ENCODE data around the gene AVP.
"Not testable (repeated sequence)": the region's sequence is repeated elsewhere in the genome, so short reads cannot be mapped to it uniquely, and the experiment has no call there.

Gene AVP

GRCh38 chr20:3082955-3083952, 1.3 kb downstream of the AVP start:
- DNase-seq: no peak

GRCh38 chr20:3082306-3082951, 2.1 kb downstream of the AVP start:
- DNase-seq: no peak

- no peak for DNase-seq
Measured at GRCh38 chr20:3081641-3082040, 2.9 kb downstream of the AVP start.

GRCh38 chr20:3080939-3081388, 3.6 kb downstream of the AVP start:
- no peak for DNase-seq

- no peak for DNase-seq
Measured at GRCh38 chr20:3077618-3078134, 6.8 kb downstream of the AVP start.

- DNase-seq: not testable (repeated sequence)
Measured at GRCh38 chr20:3075315-3075714, 9.2 kb downstream of the AVP start.

GRCh38 chr20:3074812-3075211, 9.7 kb downstream of the AVP start:
- DNase-seq: no peak

- DNase-seq: not testable (repeated sequence)
Measured at GRCh38 chr20:3073251-3073643, 11.3 kb downstream of the AVP start.

- no peak for DNase-seq
Measured at GRCh38 chr20:3072530-3073250, 11.8 kb downstream of the AVP start.

- peak; percentile 89 for DNase-seq
Measured at GRCh38 chr20:3071610-3072529, 12.7 kb downstream of the AVP start, which contains the start of gene OXT. Gene OXT (plus strand): TSS chr20:3071620. CDS start chr20:3071656, 36 bp downstream.

GRCh38 chr20:3071266-3071609, 13.3 kb downstream of the AVP start:
- DNase-seq: no peak

- no peak for DNase-seq
Measured at GRCh38 chr20:3070725-3071124, 13.8 kb downstream of the AVP start.

- DNase-seq: no peak
Measured at GRCh38 chr20:3068986-3069900, 15.3 kb downstream of the AVP start.

GRCh38 chr20:3068075-3068474, 16.4 kb downstream of the AVP start:
- no peak for DNase-seq

- DNase-seq: no peak
Measured at GRCh38 chr20:3067139-3068014, 17.1 kb downstream of the AVP start.

GRCh38 chr20:3064119-3064518, 20.4 kb downstream of the AVP start:
- DNase-seq: not testable (repeated sequence)

- DNase-seq: no peak
Measured at GRCh38 chr20:3059489-3059888, 25.0 kb downstream of the AVP start.

GRCh38 chr20:3051385-3052019, 33.0 kb downstream of the AVP start:
- DNase-seq: no peak
